Bronchial epithelial cell (primary cell): ENCODE measurements around the gene ELMO1. TPM values are rescaled to one million over a fixed set of nuclear protein-coding genes. Genes with fewer than 3 reads are reported as not detected.

Experiments used
- DNase-seq: peaks from one replicate; pipeline ENCODE4 v3.0.0-alpha.2; 2010; ENCODE audit warnings: low read depth
- FAIRE-seq: peaks from 2 replicates; lab custom pipeline; 2011; peaks lifted over from hg19 to GRCh38; lab: Jason Lieb, UNC
- H3K27me3 ChIP-seq: 2 replicates; pipeline ENCODE4 v1.5.1; 2011; ENCODE audit warnings: low read length; ENCODE audit not compliant: control insufficient read depth, insufficient read depth
- H3K36me3 ChIP-seq: 2 replicates; pipeline ENCODE4 v1.5.1; 2011; ENCODE audit warnings: low read length; ENCODE audit not compliant: control insufficient read depth, insufficient read depth
- H3K4me3 ChIP-seq: 2 replicates; pipeline ENCODE4 v1.5.1; 2011; ENCODE audit warnings: mild to moderate bottlenecking, low read depth, low read length, control low read depth
- total RNA-seq: library from RNA; depleted of rRNA; stranded (reverse); fragments of >200 nt; gene quantifications from 2 replicates; pipeline ENCODE4 v1.2.1, GENCODE V29; 2014
- TF ChIP-seq, protein P1 (sequence below): IDR thresholded peaks from 2 replicates; pipeline ENCODE4 v1.5.1; 2011; ENCODE audit warnings: mild to moderate bottlenecking, moderate library complexity, low read length, control low read depth, inconsistent platforms; ENCODE audit not compliant: insufficient read depth, severe bottlenecking

ELMO1 gene
- total RNA-seq, 1 donor from 2014 or later = under 0.01 TPM

DNA sequence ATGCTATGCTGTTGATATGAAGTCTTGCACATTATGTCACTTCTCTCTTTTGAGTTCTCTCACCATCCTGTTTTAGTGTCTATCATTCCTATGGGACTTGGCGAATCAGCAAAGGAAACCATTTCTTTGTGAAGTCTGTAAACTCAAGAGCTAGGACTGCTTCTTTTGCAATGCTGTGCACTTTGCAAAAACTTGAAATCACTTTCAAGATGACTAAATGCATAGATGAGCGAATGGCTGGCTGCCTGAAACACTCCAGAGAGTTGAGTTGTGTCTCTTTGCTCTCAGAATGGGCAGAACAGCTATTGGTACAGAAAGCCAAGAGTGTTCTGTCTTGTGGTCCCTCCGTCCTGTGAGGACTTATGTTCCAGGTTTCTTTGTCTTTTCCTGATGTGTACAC is 18.3 kb upstream of the ELMO1 start:
- TF ChIP-seq, protein P1, sequence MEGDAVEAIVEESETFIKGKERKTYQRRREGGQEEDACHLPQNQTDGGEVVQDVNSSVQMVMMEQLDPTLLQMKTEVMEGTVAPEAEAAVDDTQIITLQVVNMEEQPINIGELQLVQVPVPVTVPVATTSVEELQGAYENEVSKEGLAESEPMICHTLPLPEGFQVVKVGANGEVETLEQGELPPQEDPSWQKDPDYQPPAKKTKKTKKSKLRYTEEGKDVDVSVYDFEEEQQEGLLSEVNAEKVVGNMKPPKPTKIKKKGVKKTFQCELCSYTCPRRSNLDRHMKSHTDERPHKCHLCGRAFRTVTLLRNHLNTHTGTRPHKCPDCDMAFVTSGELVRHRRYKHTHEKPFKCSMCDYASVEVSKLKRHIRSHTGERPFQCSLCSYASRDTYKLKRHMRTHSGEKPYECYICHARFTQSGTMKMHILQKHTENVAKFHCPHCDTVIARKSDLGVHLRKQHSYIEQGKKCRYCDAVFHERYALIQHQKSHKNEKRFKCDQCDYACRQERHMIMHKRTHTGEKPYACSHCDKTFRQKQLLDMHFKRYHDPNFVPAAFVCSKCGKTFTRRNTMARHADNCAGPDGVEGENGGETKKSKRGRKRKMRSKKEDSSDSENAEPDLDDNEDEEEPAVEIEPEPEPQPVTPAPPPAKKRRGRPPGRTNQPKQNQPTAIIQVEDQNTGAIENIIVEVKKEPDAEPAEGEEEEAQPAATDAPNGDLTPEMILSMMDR = no peak
- no peaks in the 10 kb centered on the region for H3K27me3 ChIP-seq
- no peaks in the 10 kb centered on the region for H3K36me3 ChIP-seq
- no peak for FAIRE-seq
- H3K4me3 ChIP-seq = no peak overlapping the region
- DNase-seq = no peak

GRCh38 chr7:37462138-37462537 is 13.5 kb upstream of the ELMO1 start:
- no peaks in the 10 kb centered on the region for H3K36me3 ChIP-seq
- no peaks in the 10 kb centered on the region for H3K27me3 ChIP-seq
- TF ChIP-seq, protein P1 = no peak
- DNase-seq = no peak
- no peak for FAIRE-seq
- H3K4me3 ChIP-seq = no peak overlapping the region

DNA sequence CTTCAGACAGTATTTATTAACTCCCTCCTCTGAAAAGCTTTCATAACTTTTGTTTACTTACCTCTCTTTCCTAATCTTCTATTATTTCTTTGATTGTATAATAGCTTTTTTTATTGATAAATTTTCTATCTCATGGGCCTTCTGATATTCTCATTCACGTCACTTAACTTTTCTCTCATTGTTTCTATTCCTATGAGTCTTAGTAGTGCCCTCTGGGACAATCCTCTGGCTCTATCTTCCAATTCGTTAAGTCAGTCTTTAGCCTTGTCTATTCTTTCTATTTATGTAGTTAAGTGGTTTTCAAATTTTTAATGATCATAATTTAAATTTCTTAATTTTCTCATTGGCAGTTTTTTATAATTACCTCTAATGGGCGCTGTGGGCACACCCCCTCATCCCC is 6.4 kb upstream of the ELMO1 start:
- no peak overlapping the region for H3K4me3 ChIP-seq
- TF ChIP-seq, protein P1 = no peak
- no peaks in the 10 kb centered on the region for H3K36me3 ChIP-seq
- no peak for DNase-seq
- H3K27me3 ChIP-seq = peaks cover 2% of the 10 kb centered on the region
- FAIRE-seq = no peak

- Histone ChIP-seq H3K36me3 (no peaks in the 10 kb centered on the region), H3K4me3 (no peak overlapping the region), H3K27me3 (peaks cover 7% of the 10 kb centered on the region)
- TF ChIP-seq, protein P1 = no peak
- FAIRE-seq (no peak), DNase-seq (no peak)
Measured at GRCh38 chr7:37452346-37452745, 3.7 kb upstream of the ELMO1 start.

DNA sequence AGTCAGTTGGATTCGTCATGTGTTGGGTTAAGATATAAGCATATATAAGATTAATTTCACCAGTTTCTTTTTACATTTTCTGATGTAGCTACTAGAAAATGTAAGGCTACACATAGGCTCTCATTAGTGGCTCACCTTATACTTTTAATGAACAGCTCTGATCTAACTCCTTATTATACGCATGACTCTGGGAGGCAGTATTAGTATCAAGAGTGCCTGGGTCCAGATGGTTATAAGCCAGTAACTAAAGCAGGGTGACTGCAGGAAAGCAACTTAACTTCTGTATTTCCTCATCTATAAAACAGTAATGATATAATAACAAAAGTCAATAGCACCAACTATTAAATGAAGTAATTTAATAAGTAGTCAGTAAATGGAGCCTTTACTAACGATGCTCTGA is 1.4 kb upstream of the ELMO1 start:
- FAIRE-seq (no peak), DNase-seq (no peak)
- TF ChIP-seq, protein P1 = no peak
- Histone ChIP-seq H3K36me3 (no peaks in the 10 kb centered on the region), H3K27me3 (peaks cover 7% of the 10 kb centered on the region), H3K4me3 (no peak overlapping the region)

DNA sequence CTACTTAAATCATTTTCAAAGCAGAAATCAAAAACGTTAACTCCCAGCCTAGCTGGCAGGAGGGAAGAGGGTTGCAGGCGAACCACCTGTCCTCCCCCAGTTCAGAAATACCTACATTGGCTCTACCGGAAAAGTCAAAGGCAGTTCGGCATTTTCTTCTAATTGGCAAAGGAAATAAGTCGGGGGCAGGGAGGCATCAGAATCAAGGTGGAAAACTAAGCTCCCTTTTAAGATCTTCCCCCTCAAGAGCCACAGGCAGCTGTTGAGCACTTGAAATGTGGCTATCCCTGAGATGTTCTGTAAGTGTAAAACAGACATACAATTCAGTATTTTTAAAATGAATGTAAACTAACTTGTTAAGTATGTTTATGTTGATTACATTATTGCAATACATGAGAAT is 957 bp upstream of the ELMO1 start:
- TF ChIP-seq, protein P1 = no peak
- H3K36me3 ChIP-seq = no peaks in the 10 kb centered on the region
- H3K4me3 ChIP-seq = no peak overlapping the region
- no peak for FAIRE-seq
- peaks cover 7% of the 10 kb centered on the region for H3K27me3 ChIP-seq
- DNase-seq = no peak
